ENCODE results near the gene MINK1.

GRCh38 chr17:4895121-4895520 is 62.0 kb downstream of the MINK1 start:
- TF ChIP-seq CTCF (conservative IDR thresholded peaks at IDR 0.05) (no peak), EZH2 (IDR thresholded peaks at IDR 0.05; ENCODE audit: low read depth) (no peak)

Measured in PC-9 (cell line).